ENCODE results near the gene ANO4.

Gene ANO4

GRCh38 chr12:100797246-100797645 is 2.7 kb downstream of the ANO4 start:
- no peaks in the 10 kb centered on the region for H3K4me1 ChIP-seq (ENCODE audit: control insufficient read depth in 1 of 2, insufficient read depth in 1 of 2, low read depth in 1 of 2, low read length in 1 of 2)
- no peak overlapping the region for H3K4me3 ChIP-seq (ENCODE audit: low read depth in 1 of 2, low read length in 1 of 2)
- no peak for TF ChIP-seq CTCF (IDR thresholded peaks at IDR 0.05)
- no peaks in the 10 kb centered on the region for H3K9me3 ChIP-seq
- H3K27me3 ChIP-seq, result peaks cover 24% of the 10 kb centered on the region
- H3K36me3 ChIP-seq, result no peaks in the 10 kb centered on the region
- no peak overlapping the region for H3K27ac ChIP-seq

GRCh38 chr12:100797786-100798185 is 3.2 kb downstream of the ANO4 start:
- H3K27ac ChIP-seq, result no peak overlapping the region
- no peak overlapping the region for H3K4me3 ChIP-seq (ENCODE audit: low read depth in 1 of 2, low read length in 1 of 2)
- H3K36me3 ChIP-seq, result no peaks in the 10 kb centered on the region
- TF ChIP-seq CTCF (IDR thresholded peaks at IDR 0.05), result no peak
- H3K9me3 ChIP-seq, result no peaks in the 10 kb centered on the region
- H3K4me1 ChIP-seq (ENCODE audit: control insufficient read depth in 1 of 2, insufficient read depth in 1 of 2, low read depth in 1 of 2, low read length in 1 of 2), result no peaks in the 10 kb centered on the region
- peaks cover 24% of the 10 kb centered on the region for H3K27me3 ChIP-seq

- H3K4me3 ChIP-seq (ENCODE audit: low read depth in 1 of 2, low read length in 1 of 2), result no peak overlapping the region
- no peak for TF ChIP-seq CTCF (IDR thresholded peaks at IDR 0.05)
- H3K27me3 ChIP-seq, result peaks cover 24% of the 10 kb centered on the region
- no peaks in the 10 kb centered on the region for H3K4me1 ChIP-seq (ENCODE audit: control insufficient read depth in 1 of 2, insufficient read depth in 1 of 2, low read depth in 1 of 2, low read length in 1 of 2)
- no peak overlapping the region for H3K27ac ChIP-seq
- no peaks in the 10 kb centered on the region for H3K9me3 ChIP-seq
- no peaks in the 10 kb centered on the region for H3K36me3 ChIP-seq
These were observed 3.9 kb downstream of the ANO4 start for GRCh38 chr12:100798286-100799160.

GRCh38 chr12:100799770-100800169 is 5.2 kb downstream of the ANO4 start:
- no peaks in the 10 kb centered on the region for H3K4me1 ChIP-seq (ENCODE audit: control insufficient read depth in 1 of 2, insufficient read depth in 1 of 2, low read depth in 1 of 2, low read length in 1 of 2)
- H3K27ac ChIP-seq, result no peak overlapping the region
- no peak for TF ChIP-seq CTCF (IDR thresholded peaks at IDR 0.05)

GRCh38 chr12:100800723-100801122 is 6.1 kb downstream of the ANO4 start:
- no peak for TF ChIP-seq CTCF (IDR thresholded peaks at IDR 0.05)
- no peaks in the 10 kb centered on the region for H3K9me3 ChIP-seq
- peaks cover 6% of the 10 kb centered on the region for H3K27me3 ChIP-seq
- no peak overlapping the region for H3K27ac ChIP-seq
- no peaks in the 10 kb centered on the region for H3K4me1 ChIP-seq (ENCODE audit: control insufficient read depth in 1 of 2, insufficient read depth in 1 of 2, low read depth in 1 of 2, low read length in 1 of 2)
- no peaks in the 10 kb centered on the region for H3K36me3 ChIP-seq
- no peak overlapping the region for H3K4me3 ChIP-seq (ENCODE audit: low read depth in 1 of 2, low read length in 1 of 2)

More at GRCh38 chr12:100799770-100800169, 5.2 kb downstream of the ANO4 start:
- H3K4me3 ChIP-seq (ENCODE audit: low read depth in 1 of 2, low read length in 1 of 2), result no peak overlapping the region
- H3K36me3 ChIP-seq, result no peaks in the 10 kb centered on the region
- peaks cover 14% of the 10 kb centered on the region for H3K27me3 ChIP-seq
- no peaks in the 10 kb centered on the region for H3K9me3 ChIP-seq
